ENCODE measurements around the gene EXOC6.

DNA sequence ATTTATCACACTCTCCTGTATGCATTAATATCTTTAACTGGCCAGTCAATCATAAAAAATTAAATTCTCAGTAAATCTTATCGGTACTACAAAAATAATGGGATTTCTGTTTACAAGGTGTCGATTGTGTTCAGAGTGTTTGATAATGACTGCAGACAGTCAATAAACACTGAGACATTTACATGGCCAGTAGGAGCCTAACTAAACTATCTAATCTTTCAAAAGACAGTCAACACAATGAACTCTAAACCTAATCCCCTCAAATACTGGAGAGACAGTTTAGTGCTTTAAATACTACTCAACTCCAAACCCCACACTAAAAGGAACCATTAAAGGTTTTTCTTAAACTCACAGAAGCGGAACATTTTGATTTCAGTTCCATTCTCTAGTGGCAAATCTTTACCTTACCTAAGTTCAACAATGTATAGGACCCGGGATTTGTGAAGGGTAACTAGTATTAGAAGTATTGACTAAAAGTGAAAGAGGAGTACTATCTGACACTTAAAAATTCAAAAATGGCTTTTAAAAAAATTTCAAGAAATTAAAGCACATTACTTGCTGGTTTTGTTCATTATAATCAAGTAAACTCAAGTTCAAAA lies 37.3 kb upstream of the EXOC6 start:
- no peak for TF ChIP-seq ETS1 (CRISPR knock-in tag; IDR thresholded peaks at IDR 0.05)
- TF ChIP-seq ZBTB46 (CRISPR knock-in tag; IDR thresholded peaks at IDR 0.05; ENCODE audit: borderline replicate concordance) = no peak
- TF ChIP-seq JUND (CRISPR knock-in tag; IDR thresholded peaks at IDR 0.05) = no peak
- TF ChIP-seq ATF3 (CRISPR knock-in tag; IDR thresholded peaks at IDR 0.05) = no peak
- TF ChIP-seq, protein P1, sequence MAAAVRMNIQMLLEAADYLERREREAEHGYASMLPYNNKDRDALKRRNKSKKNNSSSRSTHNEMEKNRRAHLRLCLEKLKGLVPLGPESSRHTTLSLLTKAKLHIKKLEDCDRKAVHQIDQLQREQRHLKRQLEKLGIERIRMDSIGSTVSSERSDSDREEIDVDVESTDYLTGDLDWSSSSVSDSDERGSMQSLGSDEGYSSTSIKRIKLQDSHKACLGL (CRISPR knock-in tag; IDR thresholded peaks at IDR 0.05) = no peak
- TF ChIP-seq ZNF263 (CRISPR knock-in tag; IDR thresholded peaks at IDR 0.05) = no peak
- TF ChIP-seq EP300 (IDR thresholded peaks at IDR 0.05; ENCODE audit: low read depth in 2 of 2, low read length in 2 of 2) = no peak
- TF ChIP-seq EP300 (CRISPR knock-in tag; IDR thresholded peaks at IDR 0.05; ENCODE audit: borderline replicate concordance) = no peak
- TF ChIP-seq, protein P2, sequence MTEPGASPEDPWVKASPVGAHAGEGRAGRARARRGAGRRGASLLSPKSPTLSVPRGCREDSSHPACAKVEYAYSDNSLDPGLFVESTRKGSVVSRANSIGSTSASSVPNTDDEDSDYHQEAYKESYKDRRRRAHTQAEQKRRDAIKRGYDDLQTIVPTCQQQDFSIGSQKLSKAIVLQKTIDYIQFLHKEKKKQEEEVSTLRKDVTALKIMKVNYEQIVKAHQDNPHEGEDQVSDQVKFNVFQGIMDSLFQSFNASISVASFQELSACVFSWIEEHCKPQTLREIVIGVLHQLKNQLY (CRISPR knock-in tag; IDR thresholded peaks at IDR 0.05) = no peak
- TF ChIP-seq FOSL1 (CRISPR knock-in tag; IDR thresholded peaks at IDR 0.05; ENCODE audit: borderline replicate concordance) = no peak
- TF ChIP-seq KDM1A (CRISPR knock-in tag; IDR thresholded peaks at IDR 0.05) = no peak
- no peak for TF ChIP-seq USF2 (IDR thresholded peaks at IDR 0.05; ENCODE audit: low read depth, low read length)
- TF ChIP-seq USF2 (CRISPR knock-in tag; IDR thresholded peaks at IDR 0.05; ENCODE audit: borderline replicate concordance) = no peak
- TF ChIP-seq RBAK (CRISPR knock-in tag; IDR thresholded peaks at IDR 0.05) = no peak
